ENCODE data around the gene OLR1.

DNA sequence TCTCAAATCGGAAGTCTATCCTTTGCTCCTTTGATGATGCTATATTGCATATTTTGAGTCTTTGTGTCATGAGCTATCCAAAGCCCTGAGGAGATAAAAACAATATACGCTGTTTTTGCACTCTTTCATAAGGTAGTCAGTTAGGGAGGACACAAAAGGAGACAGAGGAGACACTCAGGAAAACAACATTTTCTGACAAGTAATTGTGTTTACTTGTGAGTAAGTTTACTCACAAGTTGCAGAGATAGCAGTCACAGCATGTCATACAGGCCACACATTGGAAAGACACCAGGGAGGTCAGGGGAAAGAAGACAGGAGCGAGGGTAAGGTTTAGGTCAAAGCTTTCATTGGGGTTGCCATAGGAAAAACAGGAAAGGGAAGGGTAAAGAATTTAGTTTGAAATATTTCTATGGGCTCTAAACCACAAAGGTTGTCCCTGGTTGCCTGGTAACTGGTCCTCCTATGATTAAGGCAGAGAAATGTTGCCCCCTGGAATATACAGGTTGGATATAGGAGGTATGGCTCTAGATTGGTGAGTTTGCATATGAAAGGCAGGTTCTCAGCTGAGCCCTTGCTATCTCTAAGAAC lies 33.4 kb upstream of the OLR1 start:
- TF ChIP-seq, protein P1, sequence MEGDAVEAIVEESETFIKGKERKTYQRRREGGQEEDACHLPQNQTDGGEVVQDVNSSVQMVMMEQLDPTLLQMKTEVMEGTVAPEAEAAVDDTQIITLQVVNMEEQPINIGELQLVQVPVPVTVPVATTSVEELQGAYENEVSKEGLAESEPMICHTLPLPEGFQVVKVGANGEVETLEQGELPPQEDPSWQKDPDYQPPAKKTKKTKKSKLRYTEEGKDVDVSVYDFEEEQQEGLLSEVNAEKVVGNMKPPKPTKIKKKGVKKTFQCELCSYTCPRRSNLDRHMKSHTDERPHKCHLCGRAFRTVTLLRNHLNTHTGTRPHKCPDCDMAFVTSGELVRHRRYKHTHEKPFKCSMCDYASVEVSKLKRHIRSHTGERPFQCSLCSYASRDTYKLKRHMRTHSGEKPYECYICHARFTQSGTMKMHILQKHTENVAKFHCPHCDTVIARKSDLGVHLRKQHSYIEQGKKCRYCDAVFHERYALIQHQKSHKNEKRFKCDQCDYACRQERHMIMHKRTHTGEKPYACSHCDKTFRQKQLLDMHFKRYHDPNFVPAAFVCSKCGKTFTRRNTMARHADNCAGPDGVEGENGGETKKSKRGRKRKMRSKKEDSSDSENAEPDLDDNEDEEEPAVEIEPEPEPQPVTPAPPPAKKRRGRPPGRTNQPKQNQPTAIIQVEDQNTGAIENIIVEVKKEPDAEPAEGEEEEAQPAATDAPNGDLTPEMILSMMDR (IDR thresholded peaks at IDR 0.05; ENCODE audit: insufficient read depth, low read depth, low read length) = no peak
- no peak for TF ChIP-seq EZH2 (IDR thresholded peaks at IDR 0.05; ENCODE audit: insufficient read depth, low read length)
